OCI-LY1 (cell line): ENCODE results near the gene MARK3.

ENCODE experiments used
- H2AFZ ChIP-seq: fragments of 200-600 bp; sonication (generic), shearing (Covaris generic); 2 replicates; pipeline ENCODE4 v1.6.0; 2014; ENCODE audit warnings: antibody characterized with exemption, mild to moderate bottlenecking, low read length
- H3F3A ChIP-seq: fragments of 200-600 bp; sonication (generic), shearing (Covaris generic); 2 replicates; pipeline ENCODE4 v1.6.0; 2014; ENCODE audit warnings: mild to moderate bottlenecking, antibody characterized with exemption, low read length, moderate library complexity; ENCODE audit not compliant: insufficient read depth
- H3K27ac ChIP-seq: fragments of 200-600 bp; sonication (generic); 2 replicates; pipeline ENCODE4 v1.5.1; 2014; ENCODE audit warnings: low read length, mixed run types, mild to moderate bottlenecking, low read depth; ENCODE audit not compliant: poor library complexity, severe bottlenecking
- H3K27me3 ChIP-seq: fragments of 200-600 bp; sonication (generic); 2 replicates; pipeline ENCODE4 v1.6.0; 2014; ENCODE audit warnings: antibody characterized with exemption, mild to moderate bottlenecking, low read length, moderate library complexity; ENCODE audit not compliant: insufficient read depth
- H3K36me3 ChIP-seq: fragments of 200-600 bp; sonication (generic); 2 replicates; pipeline ENCODE4 v1.6.1; 2014; ENCODE audit warnings: mild to moderate bottlenecking, antibody characterized with exemption, low read length, moderate library complexity, mixed read lengths; ENCODE audit not compliant: insufficient read depth
- H3K4me1 ChIP-seq: fragments of 200-600 bp; sonication (generic); 2 replicates; pipeline ENCODE4 v1.5.1; 2014; ENCODE audit warnings: mild to moderate bottlenecking, low read length, moderate library complexity; ENCODE audit not compliant: insufficient read depth, severe bottlenecking
- H3K4me2 ChIP-seq: fragments of 200-600 bp; sonication (generic), shearing (Covaris generic); 2 replicates; pipeline ENCODE4 v1.6.1; 2014; ENCODE audit warnings: low read length
- H3K4me3 ChIP-seq: fragments of 200-600 bp; sonication (generic); 2 replicates; pipeline ENCODE4 v1.5.1; 2014; ENCODE audit warnings: low read length, low read depth, mild to moderate bottlenecking, mixed read lengths; ENCODE audit not compliant: poor library complexity, severe bottlenecking
- H3K79me2 ChIP-seq: fragments of 200-600 bp; shearing (Covaris generic); 2 replicates; pipeline ENCODE4 v1.6.1; 2016; ENCODE audit warnings: mixed run types, low read length, mixed read lengths; ENCODE audit not compliant: insufficient read depth
- H3K9ac ChIP-seq: fragments of 200-600 bp; sonication (generic), shearing (Covaris generic); 2 replicates; pipeline ENCODE4 v1.6.1; 2014; ENCODE audit warnings: mild to moderate bottlenecking, low read length, mixed read lengths
- H3K9me2 ChIP-seq: fragments of 200-600 bp; sonication (generic), shearing (Covaris generic); 2 replicates; pipeline ENCODE4 v1.6.1; 2014; ENCODE audit warnings: low read depth, mild to moderate bottlenecking, low read length, mixed read lengths
- H3K9me3 ChIP-seq: fragments of 200-600 bp; shearing (Covaris generic); 2 replicates; pipeline ENCODE4 v1.6.1; 2014; ENCODE audit warnings: low read length, mixed read lengths
- H4K20me1 ChIP-seq: fragments of 200-600 bp; sonication (generic), shearing (Covaris generic); 2 replicates; pipeline ENCODE4 v1.6.0; 2016; ENCODE audit warnings: mild to moderate bottlenecking, low read length; ENCODE audit not compliant: insufficient read depth
- EZH2 ChIP-seq: fragments of 200-600 bp; sonication (generic), shearing (Covaris generic); IDR thresholded peaks from 2 replicates; pipeline ENCODE4 v1.8.0; 2017; ENCODE audit warnings: borderline replicate concordance, mixed run types, mild to moderate bottlenecking, antibody characterized with exemption, low read length, moderate library complexity, mixed read lengths
- TF ChIP-seq, protein P1 (sequence below): fragments of 200-600 bp; sonication (generic), shearing (Covaris generic); IDR thresholded peaks from 2 replicates; pipeline ENCODE4 v1.5.1; 2017; ENCODE audit warnings: mild to moderate bottlenecking, antibody characterized with exemption, low read length, moderate library complexity, mixed read lengths

The MARK3 gene

DNA sequence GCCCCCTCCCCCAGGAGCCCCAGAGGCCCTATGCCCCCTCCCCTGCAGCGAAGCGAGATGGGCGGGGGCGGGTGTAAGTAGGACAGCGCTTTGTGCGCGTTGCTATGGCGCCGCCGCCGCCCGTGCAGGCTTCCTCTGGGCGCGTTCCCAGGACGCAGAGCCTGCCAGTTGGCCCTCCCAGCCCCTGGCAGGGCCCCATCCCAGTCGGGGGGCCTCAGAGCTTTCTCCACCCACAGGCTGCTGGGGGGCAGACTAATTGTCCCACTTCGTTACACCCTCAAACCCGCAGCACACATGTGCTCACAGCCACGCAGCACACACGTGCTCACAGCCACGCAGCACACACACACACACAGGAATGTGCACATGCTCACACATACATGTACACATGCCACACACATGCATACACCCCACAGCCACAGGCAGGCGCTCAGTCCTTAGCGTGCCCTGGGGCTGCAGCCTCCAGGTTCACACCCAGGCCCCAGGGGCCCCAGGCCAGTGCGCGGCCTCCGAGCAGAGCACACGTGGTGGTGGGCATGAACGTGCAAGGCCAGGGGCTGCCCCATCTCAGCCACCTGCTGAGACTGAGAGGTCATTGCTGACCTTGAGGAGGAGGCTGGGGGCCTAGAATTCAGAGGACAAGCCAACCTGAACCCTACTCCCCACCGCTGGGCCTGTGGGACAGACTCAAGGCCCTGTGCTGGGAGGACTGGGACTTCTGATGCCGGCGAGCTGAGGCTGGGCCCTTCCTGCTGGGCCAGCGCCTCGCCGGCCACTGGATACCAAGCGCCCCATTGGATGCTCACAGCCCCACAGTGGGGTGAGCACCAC, 159.4 kb downstream of the MARK3 start:
- Histone ChIP-seq H3K4me2 (no peak overlapping the region), H4K20me1 (no peaks in the 10 kb centered on the region), H3K27ac (no peak overlapping the region)

DNA sequence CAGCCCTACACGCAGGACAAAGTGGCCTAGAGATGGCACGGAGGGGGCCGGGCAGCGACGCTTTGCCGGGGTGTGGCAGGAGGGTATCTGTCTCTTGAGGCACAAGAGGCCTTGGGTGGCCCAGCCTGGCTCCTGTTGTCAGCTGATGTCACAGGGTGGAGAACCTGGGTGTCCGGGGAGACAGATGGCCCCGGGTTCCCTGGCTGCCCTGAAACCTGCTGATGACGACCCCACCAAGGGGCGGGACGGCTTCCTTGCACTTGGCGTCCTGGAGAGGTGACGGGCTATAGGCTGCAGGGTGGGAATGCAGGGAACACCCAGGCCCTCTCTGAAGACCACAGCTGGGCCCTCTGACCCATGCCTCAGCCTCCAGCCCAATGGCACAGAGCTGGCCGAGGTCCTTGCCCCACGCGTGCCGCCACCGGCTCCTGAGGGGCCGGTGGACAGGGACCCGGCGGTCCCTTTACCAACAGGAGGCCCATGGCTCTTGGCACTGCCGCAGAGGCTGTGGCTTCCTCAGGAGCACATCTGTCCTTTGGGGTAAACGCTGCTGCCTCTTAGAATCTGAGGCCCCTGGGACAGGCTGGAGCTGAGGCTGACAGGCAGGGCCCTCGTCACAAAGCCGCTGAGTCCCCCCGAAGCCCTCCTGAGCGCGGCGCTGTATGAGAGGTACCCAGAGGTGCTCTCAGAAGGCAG, 160.2 kb downstream of the MARK3 start:
- Histone ChIP-seq H3K9me3 (no peaks in the 10 kb centered on the region), H3K36me3 (no peaks in the 10 kb centered on the region), H3K4me3 (no peak overlapping the region), H3K27ac (no peak overlapping the region), H3K9ac (no peak overlapping the region), H3K4me2 (no peak overlapping the region), H3K27me3 (no peaks in the 10 kb centered on the region), H3F3A (no peaks in the 10 kb centered on the region), H3K4me1 (no peaks in the 10 kb centered on the region), H3K9me2 (no peaks in the 10 kb centered on the region), H4K20me1 (no peaks in the 10 kb centered on the region), H3K79me2 (no peaks in the 10 kb centered on the region), H2AFZ (no peak overlapping the region)
- TF ChIP-seq EZH2 = no peak

More for the DNA sequence above, 159.4 kb downstream of the MARK3 start:
- H3K4me1 ChIP-seq = no peaks in the 10 kb centered on the region
- H3K4me3 ChIP-seq = no peak overlapping the region
- H3K79me2 ChIP-seq = no peaks in the 10 kb centered on the region
- no peak overlapping the region for H3K9ac ChIP-seq
- H3F3A ChIP-seq = no peaks in the 10 kb centered on the region
- no peak overlapping the region for H2AFZ ChIP-seq
- H3K9me3 ChIP-seq = no peaks in the 10 kb centered on the region
- no peaks in the 10 kb centered on the region for H3K36me3 ChIP-seq
- no peaks in the 10 kb centered on the region for H3K9me2 ChIP-seq
- no peaks in the 10 kb centered on the region for H3K27me3 ChIP-seq
- TF ChIP-seq EZH2 = no peak
- TF ChIP-seq, protein P1, sequence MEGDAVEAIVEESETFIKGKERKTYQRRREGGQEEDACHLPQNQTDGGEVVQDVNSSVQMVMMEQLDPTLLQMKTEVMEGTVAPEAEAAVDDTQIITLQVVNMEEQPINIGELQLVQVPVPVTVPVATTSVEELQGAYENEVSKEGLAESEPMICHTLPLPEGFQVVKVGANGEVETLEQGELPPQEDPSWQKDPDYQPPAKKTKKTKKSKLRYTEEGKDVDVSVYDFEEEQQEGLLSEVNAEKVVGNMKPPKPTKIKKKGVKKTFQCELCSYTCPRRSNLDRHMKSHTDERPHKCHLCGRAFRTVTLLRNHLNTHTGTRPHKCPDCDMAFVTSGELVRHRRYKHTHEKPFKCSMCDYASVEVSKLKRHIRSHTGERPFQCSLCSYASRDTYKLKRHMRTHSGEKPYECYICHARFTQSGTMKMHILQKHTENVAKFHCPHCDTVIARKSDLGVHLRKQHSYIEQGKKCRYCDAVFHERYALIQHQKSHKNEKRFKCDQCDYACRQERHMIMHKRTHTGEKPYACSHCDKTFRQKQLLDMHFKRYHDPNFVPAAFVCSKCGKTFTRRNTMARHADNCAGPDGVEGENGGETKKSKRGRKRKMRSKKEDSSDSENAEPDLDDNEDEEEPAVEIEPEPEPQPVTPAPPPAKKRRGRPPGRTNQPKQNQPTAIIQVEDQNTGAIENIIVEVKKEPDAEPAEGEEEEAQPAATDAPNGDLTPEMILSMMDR = no peak

DNA sequence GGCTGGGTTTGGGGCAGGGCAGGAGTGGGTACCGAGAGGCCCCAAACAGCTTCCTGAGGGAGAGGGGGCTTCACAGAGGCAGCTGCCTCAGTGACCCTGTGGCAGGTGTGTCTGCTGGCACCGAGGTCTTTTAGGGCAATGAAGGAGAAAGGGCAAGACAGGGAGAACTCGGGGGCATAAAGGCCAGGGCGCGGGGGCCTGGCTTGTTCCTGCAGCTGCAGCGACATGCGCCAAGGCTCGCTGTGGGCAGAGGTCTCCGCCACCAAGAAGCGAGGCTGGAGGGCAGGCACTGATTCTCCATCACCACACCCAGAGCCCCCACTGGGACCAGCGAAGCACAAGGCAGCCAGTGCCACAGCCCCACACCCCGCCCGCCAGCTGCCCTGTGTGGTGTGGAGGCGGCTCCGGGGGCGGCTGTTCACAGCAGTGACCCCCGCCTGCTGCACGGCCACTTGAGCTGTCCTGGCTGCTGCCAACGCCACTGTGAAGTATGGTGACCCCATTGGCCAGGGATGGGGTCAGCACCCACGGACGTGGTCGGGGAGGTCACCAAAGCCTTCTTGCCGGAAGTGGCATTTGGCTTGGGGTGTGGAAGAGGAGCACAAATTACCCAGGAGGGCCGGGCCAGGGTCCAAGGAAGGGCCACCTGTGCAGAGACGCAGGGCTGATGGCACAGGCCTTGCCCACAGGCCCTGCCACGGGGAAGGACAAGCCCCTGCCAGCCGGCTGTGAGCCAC, 160.9 kb downstream of the MARK3 start:
- Histone ChIP-seq H3K36me3 (no peaks in the 10 kb centered on the region), H2AFZ (no peak overlapping the region), H3K79me2 (no peaks in the 10 kb centered on the region), H3K4me1 (no peaks in the 10 kb centered on the region), H3K9ac (no peak overlapping the region), H3K27me3 (no peaks in the 10 kb centered on the region), H3K4me3 (no peak overlapping the region), H4K20me1 (no peaks in the 10 kb centered on the region), H3K9me2 (no peaks in the 10 kb centered on the region), H3K9me3 (no peaks in the 10 kb centered on the region), H3F3A (no peaks in the 10 kb centered on the region), H3K4me2 (no peak overlapping the region), H3K27ac (no peak overlapping the region)
- TF ChIP-seq, protein P1 = no peak
- no peak for TF ChIP-seq EZH2
